K562 (cell line): ENCODE measurements around the gene KANK2. TPM values are rescaled to one million over a fixed set of nuclear protein-coding genes. Genes with fewer than 3 reads are reported as not detected.

Source experiments
- CBX3 ChIP-seq, 2 experiments: IDR thresholded peaks; 1 replicate in 1 of 2; 2 replicates in 1 of 2; pipeline ENCODE4 v1.6.1; 2012; ENCODE audit warnings: inconsistent platforms in 2 of 2, low read length in 2 of 2, borderline replicate concordance in 1 of 2, control low read depth in 1 of 2
- HMG20A ChIP-seq: fragments of 450-650 bp; formaldehyde crosslinking; conservative IDR thresholded peaks from 2 replicates; pipeline ENCODE4 v1.4.0; 2020; ENCODE audit warnings: mild to moderate bottlenecking, mixed read lengths
- HMG20B ChIP-seq: fragments of 250-450 bp; sonication (Bioruptor Pico); IDR thresholded peaks from 2 replicates; pipeline ENCODE4 v1.5.0; 2021; ENCODE audit warnings: mild to moderate bottlenecking
- L3MBTL2 ChIP-seq: fragments of 450-650 bp; IDR thresholded peaks from 2 replicates; pipeline ENCODE4 v1.6.1; 2016; ENCODE audit warnings: mild to moderate bottlenecking, moderate library complexity
- LEF1 ChIP-seq: fragments of 450-650 bp; IDR thresholded peaks from 2 replicates; pipeline ENCODE4 v1.6.1; 2016; ENCODE audit warnings: mild to moderate bottlenecking
- POLR2G ChIP-seq: fragments of 200-400 bp; formaldehyde crosslinking; IDR thresholded peaks from 2 replicates; pipeline ENCODE4 v1.6.1; 2017; ENCODE audit warnings: low read depth, mild to moderate bottlenecking, antibody characterized with exemption, low read length, moderate library complexity
- ZFP36 ChIP-seq: fragments of 150-350 bp; IDR thresholded peaks from 2 replicates; pipeline ENCODE4 v1.6.1; 2018; ENCODE audit warnings: low read length, low read depth; ENCODE audit not compliant: partially characterized antibody
- ZNF232 ChIP-seq: sonication (generic); formaldehyde crosslinking; IDR thresholded peaks from 2 replicates; pipeline ENCODE4 v1.8.0; 2022; ENCODE audit warnings: mild to moderate bottlenecking, missing genetic modification reagents
- polyA plus RNA-seq, 8 experiments: library from polyadenylated mRNA; depleted of rRNA in 4 of 8; stranded (reverse) in 5 of 8; unstranded in 3 of 8; fragments of >200 nt; fragmentation: Nextera tagmentation in 2 of 8; fragmentation: Illumina TruSeq in 1 of 8; extraction: Ambion mirVana in 2 of 8; extraction: Trizol in 1 of 8; gene quantifications; 2 replicates each; pipeline versions ENCODE4 v1.2.1 to v1.2.3, GENCODE V29; 2011 to 2014; ENCODE audit warnings: inconsistent platforms in 1 of 8, missing spikeins in 1 of 8
- total RNA-seq, 7 experiments: library from RNA; depleted of rRNA in 6 of 7; stranded (reverse); fragments of >200 nt in 6 of 7; fragmentation: Illumina TruSeq in 2 of 7; extraction: Trizol in 2 of 7; gene quantifications; 2 replicates each; pipeline versions ENCODE4 v1.2.1 to v1.2.3, GENCODE V29; 2011 to 2021; ENCODE audit warnings: low replicate concordance in 1 of 7
- TF ChIP-seq, protein P1 (sequence below): fragments of 450-650 bp; IDR thresholded peaks from 2 replicates; pipeline ENCODE4 v1.6.1; 2016; ENCODE audit warnings: borderline replicate concordance
- TF ChIP-seq, protein P2 (sequence below): fragments of 450-650 bp; formaldehyde crosslinking; IDR thresholded peaks from 2 replicates; pipeline ENCODE4 v1.4.0; 2020; ENCODE audit warnings: mild to moderate bottlenecking, mixed read lengths
- TF ChIP-seq, protein P3 (sequence below): fragments of 200-600 bp; sonication (generic); IDR thresholded peaks from one replicate; pipeline ENCODE4 v1.6.1; 2012; ENCODE audit warnings: mild to moderate bottlenecking, low read depth, low read length, inconsistent platforms

Gene KANK2
- total and polyA plus RNA-seq, 9 of the 15 experiments (the other 6 are each of a cell fraction or from before 2014, with no cell fraction given): 4.4 to 47.8 (median 21.3) TPM

DNA sequence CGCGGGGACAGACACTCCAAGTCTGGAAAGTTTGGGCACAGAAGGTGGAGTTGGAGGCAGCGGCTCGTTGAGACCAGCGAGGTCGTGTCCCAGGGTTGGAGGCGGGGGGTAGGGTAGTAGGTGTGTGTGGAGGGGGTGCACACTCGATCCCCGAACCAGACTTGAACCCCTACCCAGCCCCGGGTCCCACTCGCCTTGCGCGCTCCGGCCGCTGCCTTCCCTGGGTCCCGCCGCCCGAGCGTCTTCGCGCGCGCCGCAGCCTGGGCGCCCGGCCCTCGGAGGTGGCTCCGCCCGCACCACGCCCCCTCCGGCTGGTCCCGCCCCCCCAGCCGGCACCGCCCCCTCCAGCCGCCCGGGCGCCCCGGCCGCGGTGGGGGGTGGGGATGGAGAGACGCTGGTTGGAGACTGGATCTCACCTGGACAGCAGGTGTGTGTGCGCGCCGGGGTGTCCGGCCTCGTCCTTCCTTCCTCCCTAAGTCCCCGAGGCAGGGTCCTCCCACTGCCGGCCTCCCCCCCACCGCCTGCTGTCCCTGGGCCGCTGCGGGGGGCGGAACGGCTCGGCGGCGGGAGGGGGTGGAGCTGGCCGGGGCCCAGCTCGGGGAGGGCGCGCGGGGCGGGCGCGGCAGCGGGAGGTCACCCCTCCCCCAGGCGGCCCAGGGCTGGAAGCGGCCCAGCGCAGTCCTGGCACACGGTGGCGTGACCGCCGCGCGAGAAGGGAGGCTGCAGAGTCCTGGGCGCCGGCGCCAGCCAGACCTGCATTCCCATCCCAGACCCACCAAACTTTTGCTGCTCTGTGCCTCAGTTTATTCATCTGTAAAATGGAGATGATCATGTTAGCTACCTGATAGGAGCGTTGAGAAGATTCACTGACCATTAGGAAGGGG is at the start of gene KANK2 (continued):
- TF ChIP-seq, protein P1, sequence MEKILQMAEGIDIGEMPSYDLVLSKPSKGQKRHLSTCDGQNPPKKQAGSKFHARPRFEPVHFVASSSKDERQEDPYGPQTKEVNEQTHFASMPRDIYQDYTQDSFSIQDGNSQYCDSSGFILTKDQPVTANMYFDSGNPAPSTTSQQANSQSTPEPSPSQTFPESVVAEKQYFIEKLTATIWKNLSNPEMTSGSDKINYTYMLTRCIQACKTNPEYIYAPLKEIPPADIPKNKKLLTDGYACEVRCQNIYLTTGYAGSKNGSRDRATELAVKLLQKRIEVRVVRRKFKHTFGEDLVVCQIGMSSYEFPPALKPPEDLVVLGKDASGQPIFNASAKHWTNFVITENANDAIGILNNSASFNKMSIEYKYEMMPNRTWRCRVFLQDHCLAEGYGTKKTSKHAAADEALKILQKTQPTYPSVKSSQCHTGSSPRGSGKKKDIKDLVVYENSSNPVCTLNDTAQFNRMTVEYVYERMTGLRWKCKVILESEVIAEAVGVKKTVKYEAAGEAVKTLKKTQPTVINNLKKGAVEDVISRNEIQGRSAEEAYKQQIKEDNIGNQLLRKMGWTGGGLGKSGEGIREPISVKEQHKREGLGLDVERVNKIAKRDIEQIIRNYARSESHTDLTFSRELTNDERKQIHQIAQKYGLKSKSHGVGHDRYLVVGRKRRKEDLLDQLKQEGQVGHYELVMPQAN: peak; percentile 28; the same call in 1 of the 2 replicates
- TF ChIP-seq L3MBTL2 (peak; percentile 7; the same call in 1 of the 2 replicates), CBX3 (IDR thresholded peaks at IDR 0.05; ENCODE audit: borderline replicate concordance in 1 of 2, low read length in 2 of 2) (peak in 1 of 2 experiments; percentile 77; a peak in 1 of 3 replicates), LEF1 (no peak), ZNF232 (CRISPR knock-in tag) (no peak), ZFP36 (no peak), HMG20A (CRISPR knock-in tag) (no peak), POLR2G (peak; percentile 81), HMG20B (no peak)
- TF ChIP-seq, protein P2, sequence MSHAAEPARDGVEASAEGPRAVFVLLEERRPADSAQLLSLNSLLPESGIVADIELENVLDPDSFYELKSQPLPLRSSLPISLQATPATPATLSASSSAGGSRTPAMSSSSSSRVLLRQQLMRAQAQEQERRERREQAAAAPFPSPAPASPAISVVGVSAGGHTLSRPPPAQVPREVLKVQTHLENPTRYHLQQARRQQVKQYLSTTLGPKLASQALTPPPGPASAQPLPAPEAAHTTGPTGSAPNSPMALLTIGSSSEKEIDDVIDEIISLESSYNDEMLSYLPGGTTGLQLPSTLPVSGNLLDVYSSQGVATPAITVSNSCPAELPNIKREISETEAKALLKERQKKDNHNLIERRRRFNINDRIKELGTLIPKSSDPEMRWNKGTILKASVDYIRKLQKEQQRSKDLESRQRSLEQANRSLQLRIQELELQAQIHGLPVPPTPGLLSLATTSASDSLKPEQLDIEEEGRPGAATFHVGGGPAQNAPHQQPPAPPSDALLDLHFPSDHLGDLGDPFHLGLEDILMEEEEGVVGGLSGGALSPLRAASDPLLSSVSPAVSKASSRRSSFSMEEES: no peak
- TF ChIP-seq, protein P3, sequence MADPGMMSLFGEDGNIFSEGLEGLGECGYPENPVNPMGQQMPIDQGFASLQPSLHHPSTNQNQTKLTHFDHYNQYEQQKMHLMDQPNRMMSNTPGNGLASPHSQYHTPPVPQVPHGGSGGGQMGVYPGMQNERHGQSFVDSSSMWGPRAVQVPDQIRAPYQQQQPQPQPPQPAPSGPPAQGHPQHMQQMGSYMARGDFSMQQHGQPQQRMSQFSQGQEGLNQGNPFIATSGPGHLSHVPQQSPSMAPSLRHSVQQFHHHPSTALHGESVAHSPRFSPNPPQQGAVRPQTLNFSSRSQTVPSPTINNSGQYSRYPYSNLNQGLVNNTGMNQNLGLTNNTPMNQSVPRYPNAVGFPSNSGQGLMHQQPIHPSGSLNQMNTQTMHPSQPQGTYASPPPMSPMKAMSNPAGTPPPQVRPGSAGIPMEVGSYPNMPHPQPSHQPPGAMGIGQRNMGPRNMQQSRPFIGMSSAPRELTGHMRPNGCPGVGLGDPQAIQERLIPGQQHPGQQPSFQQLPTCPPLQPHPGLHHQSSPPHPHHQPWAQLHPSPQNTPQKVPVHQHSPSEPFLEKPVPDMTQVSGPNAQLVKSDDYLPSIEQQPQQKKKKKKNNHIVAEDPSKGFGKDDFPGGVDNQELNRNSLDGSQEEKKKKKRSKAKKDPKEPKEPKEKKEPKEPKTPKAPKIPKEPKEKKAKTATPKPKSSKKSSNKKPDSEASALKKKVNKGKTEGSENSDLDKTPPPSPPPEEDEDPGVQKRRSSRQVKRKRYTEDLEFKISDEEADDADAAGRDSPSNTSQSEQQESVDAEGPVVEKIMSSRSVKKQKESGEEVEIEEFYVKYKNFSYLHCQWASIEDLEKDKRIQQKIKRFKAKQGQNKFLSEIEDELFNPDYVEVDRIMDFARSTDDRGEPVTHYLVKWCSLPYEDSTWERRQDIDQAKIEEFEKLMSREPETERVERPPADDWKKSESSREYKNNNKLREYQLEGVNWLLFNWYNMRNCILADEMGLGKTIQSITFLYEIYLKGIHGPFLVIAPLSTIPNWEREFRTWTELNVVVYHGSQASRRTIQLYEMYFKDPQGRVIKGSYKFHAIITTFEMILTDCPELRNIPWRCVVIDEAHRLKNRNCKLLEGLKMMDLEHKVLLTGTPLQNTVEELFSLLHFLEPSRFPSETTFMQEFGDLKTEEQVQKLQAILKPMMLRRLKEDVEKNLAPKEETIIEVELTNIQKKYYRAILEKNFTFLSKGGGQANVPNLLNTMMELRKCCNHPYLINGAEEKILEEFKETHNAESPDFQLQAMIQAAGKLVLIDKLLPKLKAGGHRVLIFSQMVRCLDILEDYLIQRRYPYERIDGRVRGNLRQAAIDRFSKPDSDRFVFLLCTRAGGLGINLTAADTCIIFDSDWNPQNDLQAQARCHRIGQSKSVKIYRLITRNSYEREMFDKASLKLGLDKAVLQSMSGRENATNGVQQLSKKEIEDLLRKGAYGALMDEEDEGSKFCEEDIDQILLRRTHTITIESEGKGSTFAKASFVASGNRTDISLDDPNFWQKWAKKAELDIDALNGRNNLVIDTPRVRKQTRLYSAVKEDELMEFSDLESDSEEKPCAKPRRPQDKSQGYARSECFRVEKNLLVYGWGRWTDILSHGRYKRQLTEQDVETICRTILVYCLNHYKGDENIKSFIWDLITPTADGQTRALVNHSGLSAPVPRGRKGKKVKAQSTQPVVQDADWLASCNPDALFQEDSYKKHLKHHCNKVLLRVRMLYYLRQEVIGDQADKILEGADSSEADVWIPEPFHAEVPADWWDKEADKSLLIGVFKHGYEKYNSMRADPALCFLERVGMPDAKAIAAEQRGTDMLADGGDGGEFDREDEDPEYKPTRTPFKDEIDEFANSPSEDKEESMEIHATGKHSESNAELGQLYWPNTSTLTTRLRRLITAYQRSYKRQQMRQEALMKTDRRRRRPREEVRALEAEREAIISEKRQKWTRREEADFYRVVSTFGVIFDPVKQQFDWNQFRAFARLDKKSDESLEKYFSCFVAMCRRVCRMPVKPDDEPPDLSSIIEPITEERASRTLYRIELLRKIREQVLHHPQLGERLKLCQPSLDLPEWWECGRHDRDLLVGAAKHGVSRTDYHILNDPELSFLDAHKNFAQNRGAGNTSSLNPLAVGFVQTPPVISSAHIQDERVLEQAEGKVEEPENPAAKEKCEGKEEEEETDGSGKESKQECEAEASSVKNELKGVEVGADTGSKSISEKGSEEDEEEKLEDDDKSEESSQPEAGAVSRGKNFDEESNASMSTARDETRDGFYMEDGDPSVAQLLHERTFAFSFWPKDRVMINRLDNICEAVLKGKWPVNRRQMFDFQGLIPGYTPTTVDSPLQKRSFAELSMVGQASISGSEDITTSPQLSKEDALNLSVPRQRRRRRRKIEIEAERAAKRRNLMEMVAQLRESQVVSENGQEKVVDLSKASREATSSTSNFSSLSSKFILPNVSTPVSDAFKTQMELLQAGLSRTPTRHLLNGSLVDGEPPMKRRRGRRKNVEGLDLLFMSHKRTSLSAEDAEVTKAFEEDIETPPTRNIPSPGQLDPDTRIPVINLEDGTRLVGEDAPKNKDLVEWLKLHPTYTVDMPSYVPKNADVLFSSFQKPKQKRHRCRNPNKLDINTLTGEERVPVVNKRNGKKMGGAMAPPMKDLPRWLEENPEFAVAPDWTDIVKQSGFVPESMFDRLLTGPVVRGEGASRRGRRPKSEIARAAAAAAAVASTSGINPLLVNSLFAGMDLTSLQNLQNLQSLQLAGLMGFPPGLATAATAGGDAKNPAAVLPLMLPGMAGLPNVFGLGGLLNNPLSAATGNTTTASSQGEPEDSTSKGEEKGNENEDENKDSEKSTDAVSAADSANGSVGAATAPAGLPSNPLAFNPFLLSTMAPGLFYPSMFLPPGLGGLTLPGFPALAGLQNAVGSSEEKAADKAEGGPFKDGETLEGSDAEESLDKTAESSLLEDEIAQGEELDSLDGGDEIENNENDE: no peak
